ENCODE measurements around the gene ENO1.

The ENO1 gene

GRCh38 chr1:8815582-8816151 is 62.8 kb downstream of the ENO1 start:
- DNase-seq (ENCODE audit: low spot score), result no peak
- Histone ChIP-seq H3K27ac (peak overlapping the region in 1 of 2 donors; percentile 67), H3K4me3 (peak overlapping the region; percentile 80)
- no peak for TF ChIP-seq CTCF (IDR thresholded peaks at IDR 0.05)

GRCh38 chr1:8814865-8815264 is 63.6 kb downstream of the ENO1 start:
- TF ChIP-seq CTCF (IDR thresholded peaks at IDR 0.05), result no peak
- Histone ChIP-seq H3K4me3 (no peak overlapping the region), H3K27ac (no peak overlapping the region)
- DNase-seq (ENCODE audit: low spot score), result no peak

- no peak overlapping the region for H3K4me3 ChIP-seq
- TF ChIP-seq CTCF (IDR thresholded peaks at IDR 0.05), result no peak
- no peak overlapping the region for H3K27ac ChIP-seq
- DNase-seq (ENCODE audit: low spot score), result no peak
Measured at GRCh38 chr1:8813991-8814390, 64.5 kb downstream of the ENO1 start.

GRCh38 chr1:8813016-8813763 is 65.3 kb downstream of the ENO1 start:
- TF ChIP-seq CTCF (IDR thresholded peaks at IDR 0.05), result no peak
- no peak overlapping the region for H3K27ac ChIP-seq
- no peak for DNase-seq (ENCODE audit: low spot score)

GRCh38 chr1:8812081-8812480 is 66.4 kb downstream of the ENO1 start:
- Histone ChIP-seq H3K27ac (no peak overlapping the region), H3K4me3 (no peak overlapping the region)
- DNase-seq (ENCODE audit: low spot score), result no peak
- TF ChIP-seq CTCF (IDR thresholded peaks at IDR 0.05), result no peak

More at GRCh38 chr1:8813016-8813763, 65.3 kb downstream of the ENO1 start:
- H3K4me3 ChIP-seq, result no peak overlapping the region

Data from coronary artery (tissue), 2 donors.